Loucy (cell line): ENCODE data around the gene ARHGAP25.
A peak's percentile ranks its signal among the peaks of the same experiment; 100 is the strongest.

Experiments used
- H2AFZ ChIP-seq: fragments of 200-600 bp; sonication (generic); 2 replicates; pipeline ENCODE4 v1.6.0; 2016; ENCODE audit warnings: antibody characterized with exemption, mild to moderate bottlenecking, low read length, moderate library complexity
- H3F3A ChIP-seq: fragments of 200-600 bp; 2 replicates; pipeline ENCODE4 v1.6.0; 2016; ENCODE audit warnings: antibody characterized with exemption, low read depth, mild to moderate bottlenecking
- H3K27me3 ChIP-seq: fragments of 200-600 bp; sonication (generic); 2 replicates; pipeline ENCODE4 v1.6.1; 2014; ENCODE audit warnings: low read length, mild to moderate bottlenecking; ENCODE audit not compliant: insufficient read depth, poor library complexity, severe bottlenecking
- H3K36me3 ChIP-seq: fragments of 200-600 bp; sonication (generic); 2 replicates; pipeline ENCODE4 v1.6.1; 2016; ENCODE audit warnings: low read length; ENCODE audit not compliant: insufficient read depth
- H3K4me1 ChIP-seq: fragments of 200-600 bp; sonication (generic); 2 replicates; pipeline ENCODE4 v1.5.1; 2014; ENCODE audit warnings: low read length, mild to moderate bottlenecking; ENCODE audit not compliant: insufficient read depth, poor library complexity, severe bottlenecking
- H3K4me2 ChIP-seq: fragments of 200-600 bp; sonication (generic); 2 replicates; pipeline ENCODE4 v1.6.0; 2014; ENCODE audit warnings: antibody characterized with exemption, low read length, low read depth, mild to moderate bottlenecking; ENCODE audit not compliant: poor library complexity, severe bottlenecking
- H3K4me3 ChIP-seq: fragments of 200-600 bp; sonication (generic); 2 replicates; pipeline ENCODE4 v1.5.1; 2014; ENCODE audit warnings: low read length, mild to moderate bottlenecking, mixed read lengths; ENCODE audit not compliant: poor library complexity, severe bottlenecking
- H3K79me2 ChIP-seq: fragments of 200-600 bp; sonication (generic); 2 replicates; pipeline ENCODE4 v1.6.1; 2014; ENCODE audit warnings: low read length; ENCODE audit not compliant: insufficient read depth
- H3K9ac ChIP-seq: fragments of 200-600 bp; sonication (generic); 2 replicates; pipeline ENCODE4 v1.6.0; 2014; ENCODE audit warnings: mild to moderate bottlenecking, low read depth, low read length, moderate library complexity; ENCODE audit not compliant: poor library complexity, severe bottlenecking
- H3K9me2 ChIP-seq: fragments of 200-600 bp; sonication (generic); replicated peaks from 2 replicates; pipeline ENCODE4 v1.6.1; 2016; ENCODE audit warnings: low read depth, low read length, mixed read lengths
- H3K9me3 ChIP-seq: fragments of 200-600 bp; sonication (generic); 2 replicates; pipeline ENCODE4 v1.6.1; 2014; ENCODE audit warnings: mild to moderate bottlenecking, antibody characterized with exemption, low read length, low read depth; ENCODE audit not compliant: insufficient read depth
- H4K20me1 ChIP-seq: fragments of 200-600 bp; sonication (generic); 2 replicates; pipeline ENCODE4 v1.6.0; 2014; ENCODE audit warnings: antibody characterized with exemption, low read length, mild to moderate bottlenecking; ENCODE audit not compliant: insufficient read depth, poor library complexity, severe bottlenecking
- CTCF ChIP-seq: fragments of 200-600 bp; sonication (generic); conservative IDR thresholded peaks from 2 replicates; pipeline ENCODE4 v1.5.1; 2014; ENCODE audit warnings: mild to moderate bottlenecking, antibody characterized with exemption, low read length
- EZH2phosphoT487 ChIP-seq: fragments of 200-600 bp; IDR thresholded peaks from 2 replicates; pipeline ENCODE4 v1.6.1; 2018; ENCODE audit warnings: antibody characterized with exemption, mild to moderate bottlenecking, moderate library complexity, borderline replicate concordance

ARHGAP25 gene

DNA sequence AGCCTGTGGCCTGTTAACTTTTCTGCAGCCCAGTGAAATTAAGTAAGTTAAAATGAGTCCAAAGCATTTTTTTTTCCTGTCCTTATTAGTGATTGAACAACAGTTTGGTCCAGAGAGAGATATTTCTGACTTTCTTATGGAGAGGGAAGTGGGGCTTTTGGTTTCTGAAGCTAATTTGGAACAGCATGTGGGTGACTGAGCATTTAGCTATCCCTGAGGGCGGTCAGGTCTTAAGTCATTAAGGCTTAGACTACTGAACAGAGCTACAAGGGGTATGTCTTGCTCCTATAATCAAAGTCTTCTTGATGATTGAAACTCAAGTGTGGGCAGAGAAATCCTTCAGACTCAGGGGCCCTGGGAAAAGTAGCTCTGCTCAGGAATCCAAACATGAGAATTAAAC lies 14.0 kb downstream of the ARHGAP25 start:
- Histone ChIP-seq H2AFZ (no peak overlapping the region), H3K4me2 (peak overlapping the region; percentile 29), H3K9me3 (no peaks in the 10 kb centered on the region), H3K79me2 (peaks cover 87% of the 10 kb centered on the region), H3K9me2 (no peaks in the 10 kb centered on the region), H3K4me3 (no peak overlapping the region), H3K4me1 (peaks cover 79% of the 10 kb centered on the region), H4K20me1 (no peaks in the 10 kb centered on the region), H3K27me3 (no peaks in the 10 kb centered on the region), H3F3A (no peaks in the 10 kb centered on the region), H3K9ac (peak overlapping the region; percentile 42), H3K36me3 (0 out of 2 replicates have a peak, but pooled peaks cover 3% of the 10 kb centered on the region)
- no peak for TF ChIP-seq CTCF
- no peak for TF ChIP-seq EZH2phosphoT487

GRCh38 chr2:68749345-68749744 lies 14.7 kb downstream of the ARHGAP25 start:
- TF ChIP-seq CTCF (no peak), EZH2phosphoT487 (no peak)
- Histone ChIP-seq H3K9ac (no peak overlapping the region), H3K27me3 (no peaks in the 10 kb centered on the region), H3K4me2 (peak overlapping the region; percentile 13), H4K20me1 (no peaks in the 10 kb centered on the region), H3K9me2 (no peaks in the 10 kb centered on the region), H3F3A (no peaks in the 10 kb centered on the region), H2AFZ (no peak overlapping the region), H3K9me3 (no peaks in the 10 kb centered on the region), H3K79me2 (peaks cover 87% of the 10 kb centered on the region), H3K36me3 (0 out of 2 replicates have a peak, but pooled peaks cover 3% of the 10 kb centered on the region), H3K4me3 (no peak overlapping the region), H3K4me1 (peaks cover 76% of the 10 kb centered on the region)

DNA sequence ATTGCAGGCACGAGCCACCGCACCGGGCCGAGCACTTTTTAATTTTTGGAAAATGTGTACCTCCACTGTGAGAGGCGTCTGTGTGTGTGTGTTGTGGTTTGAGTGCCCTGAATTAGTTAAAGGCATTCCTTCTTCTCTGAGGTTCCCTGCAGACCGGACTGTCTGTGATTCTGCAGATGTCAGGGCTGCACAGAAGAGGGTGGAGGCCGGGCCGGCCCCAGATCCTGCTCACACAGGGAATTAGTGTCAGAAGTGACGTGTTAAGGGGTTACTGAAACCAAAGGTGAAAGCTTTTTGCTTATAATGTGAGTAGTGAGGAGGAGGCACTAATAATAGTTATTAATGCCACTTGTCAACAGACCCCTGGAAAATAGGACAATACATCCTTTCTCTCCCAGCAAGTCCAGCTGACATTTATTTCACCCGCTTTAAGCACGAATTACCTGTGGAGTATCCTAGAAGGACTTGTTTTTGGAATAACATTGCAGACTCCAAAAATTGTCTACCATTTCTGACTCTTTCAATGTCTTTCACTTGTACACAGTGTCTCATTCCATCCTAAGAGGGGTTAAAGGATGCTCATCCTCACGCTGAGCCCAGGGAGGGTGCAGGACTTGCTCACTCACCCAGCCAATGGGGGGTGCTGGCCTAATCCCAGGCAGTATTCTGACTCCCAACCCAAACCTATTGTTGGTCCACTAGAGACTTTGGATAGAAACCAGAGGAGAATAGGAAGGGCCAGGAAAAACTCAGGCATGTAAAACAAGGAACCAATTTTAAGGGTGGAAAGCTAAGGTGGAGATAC lies 16.2 kb downstream of the ARHGAP25 start:
- H3K4me1 ChIP-seq = peaks cover 71% of the 10 kb centered on the region
- TF ChIP-seq CTCF (no peak), EZH2phosphoT487 (no peak)
- no peaks in the 10 kb centered on the region for H3K36me3 ChIP-seq

More for the DNA sequence above, 16.2 kb downstream of the ARHGAP25 start:
- no peaks in the 10 kb centered on the region for H4K20me1 ChIP-seq
- H3K9me3 ChIP-seq = no peaks in the 10 kb centered on the region
- peak overlapping the region; percentile 75 for H3K4me2 ChIP-seq
- H3K9me2 ChIP-seq = no peaks in the 10 kb centered on the region
- H2AFZ ChIP-seq = no peak overlapping the region
- H3F3A ChIP-seq = no peaks in the 10 kb centered on the region
- H3K4me3 ChIP-seq = no peak overlapping the region
- H3K9ac ChIP-seq = peak overlapping the region; percentile 58
- H3K27me3 ChIP-seq = no peaks in the 10 kb centered on the region
- peaks cover 83% of the 10 kb centered on the region for H3K79me2 ChIP-seq
